NT2/D1 (cell line): ENCODE measurements around the gene ZNF771.
"Not testable (repeated sequence)": the region's sequence is repeated elsewhere in the genome, so short reads cannot be mapped to it uniquely, and the experiment has no call there.

Experiments
- DNase-seq: peaks from one replicate; pipeline ENCODE4 v3.0.0-alpha.2; 2011; ENCODE audit warnings: low read depth, low spot score
- H3K27me3 ChIP-seq: 2 replicates; pipeline ENCODE4 v1.6.0; 2011; ENCODE audit warnings: mild to moderate bottlenecking; ENCODE audit not compliant: insufficient read length, insufficient read depth
- H3K36me3 ChIP-seq: 2 replicates; pipeline ENCODE4 v1.6.1; 2011; ENCODE audit warnings: mild to moderate bottlenecking, low read length, mixed read lengths; ENCODE audit not compliant: insufficient read depth, insufficient read length
- H3K4me1 ChIP-seq: 2 replicates; pipeline ENCODE4 v1.5.1; 2011; ENCODE audit not compliant: insufficient read depth, insufficient read length
- H3K4me3 ChIP-seq: 2 replicates; pipeline ENCODE4 v1.5.1; 2011; ENCODE audit warnings: low read depth; ENCODE audit not compliant: insufficient read length
- H3K9ac ChIP-seq: 2 replicates; pipeline ENCODE4 v1.6.0; 2011; ENCODE audit warnings: low read depth; ENCODE audit not compliant: insufficient read length
- H3K9me3 ChIP-seq: 2 replicates; pipeline ENCODE4 v1.5.1; 2011; ENCODE audit warnings: mild to moderate bottlenecking, low read length; ENCODE audit not compliant: insufficient read depth
- SUZ12 ChIP-seq: IDR thresholded peaks from 2 replicates; pipeline ENCODE4 v1.6.1; 2011; ENCODE audit not compliant: insufficient read length, insufficient read depth; ENCODE audit errors: extremely low read depth
- YY1 ChIP-seq: IDR thresholded peaks from 2 replicates; pipeline ENCODE4 v1.6.1; 2011; ENCODE audit not compliant: insufficient read length, insufficient read depth
- ZNF274 ChIP-seq: IDR thresholded peaks from 2 replicates; pipeline ENCODE4 v1.6.1; 2011; ENCODE audit warnings: mild to moderate bottlenecking, low read depth, low read length

Gene ZNF771

DNA sequence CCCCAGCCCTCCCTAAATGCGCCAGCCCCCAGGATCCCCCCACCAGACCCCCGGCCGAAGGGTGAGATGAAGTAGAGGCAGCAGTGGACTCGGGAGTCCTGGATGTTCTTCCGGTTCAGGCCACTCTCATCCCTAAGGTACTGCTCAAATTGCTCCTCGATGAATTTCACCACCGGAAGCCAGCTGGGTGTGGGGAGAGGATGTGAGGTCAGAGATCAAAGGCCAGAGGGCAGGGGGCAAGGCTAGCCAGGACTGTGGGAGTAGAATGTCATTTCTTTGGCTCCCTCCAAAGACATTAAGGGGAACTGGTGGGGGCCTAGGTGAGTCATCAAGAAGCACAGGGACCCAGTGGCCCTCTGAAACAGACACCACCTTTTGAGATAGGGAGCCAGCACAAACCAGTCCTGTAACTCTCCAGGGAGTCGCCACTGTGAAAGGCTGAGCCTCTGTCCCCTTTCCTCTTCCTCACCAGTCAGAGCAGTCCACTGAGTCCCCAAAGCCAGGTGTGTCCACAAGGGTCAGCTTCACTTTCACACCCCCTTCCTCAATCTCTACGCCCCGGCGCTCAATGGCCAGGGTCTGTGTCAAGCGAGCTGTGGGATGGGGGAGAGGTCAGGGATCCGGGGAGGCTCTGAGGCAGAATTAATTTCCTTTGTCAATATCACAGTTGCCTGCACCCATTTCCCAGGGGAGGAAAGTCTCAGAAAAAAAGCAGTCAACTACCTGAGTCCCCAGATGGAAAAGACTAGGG lies 25.9 kb upstream of the ZNF771 start:
- no peak for DNase-seq
- no peak for TF ChIP-seq SUZ12
- no peak for TF ChIP-seq ZNF274
- TF ChIP-seq YY1, result no peak
- no peaks in the 10 kb centered on the region for H3K27me3 ChIP-seq
- peaks cover 14% of the 10 kb centered on the region for H3K4me1 ChIP-seq
- peak overlapping the region; percentile 23 for H3K9ac ChIP-seq
- no peaks in the 10 kb centered on the region for H3K9me3 ChIP-seq
- H3K4me3 ChIP-seq, result no peak overlapping the region
- peaks cover 12% of the 10 kb centered on the region for H3K36me3 ChIP-seq

DNA sequence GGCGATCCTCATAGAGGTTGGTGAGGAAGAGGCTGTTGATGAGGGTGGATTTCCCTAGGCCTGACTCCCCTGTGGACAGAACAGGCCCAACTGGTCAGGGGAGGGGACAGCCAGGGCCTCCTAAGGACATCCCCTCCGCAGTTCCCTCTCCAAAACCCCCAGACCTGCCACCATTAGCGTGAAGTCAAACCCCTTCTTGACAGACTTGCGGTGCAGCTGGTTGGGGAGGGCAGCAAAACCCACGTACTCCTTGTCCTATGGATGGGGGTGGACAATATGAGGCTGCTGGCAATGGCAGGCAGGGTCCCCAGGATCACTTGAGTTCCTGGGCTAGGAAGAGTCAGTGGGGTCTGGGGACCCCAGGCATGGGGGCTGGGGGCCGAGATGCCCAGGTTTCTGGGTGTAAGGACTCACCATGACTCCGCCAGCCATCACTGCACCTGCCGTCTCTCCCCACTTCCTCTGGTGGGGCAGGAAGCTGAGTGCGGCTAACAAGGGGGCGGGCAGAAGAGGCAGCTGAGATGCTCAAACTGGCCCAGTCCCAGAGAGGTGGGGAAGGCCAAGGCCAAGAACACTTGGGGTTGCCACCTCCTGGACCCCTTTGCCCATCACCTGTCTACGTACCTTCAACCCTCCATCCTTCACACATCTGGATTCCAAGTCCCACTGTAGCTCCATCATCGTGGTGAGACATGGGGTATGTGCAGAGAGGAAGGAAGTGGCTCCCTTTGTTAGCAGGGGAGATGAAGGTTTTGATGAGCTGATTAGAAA lies 25.1 kb upstream of the ZNF771 start, which contains the start of gene SEPTIN1:
Gene SEPTIN1 (minus strand): TSS at position 451 of the 771 bp plus-strand sequence. CDS start 19 bp downstream, at position 432.
- Histone ChIP-seq H3K9me3 (no peaks in the 10 kb centered on the region), H3K27me3 (no peaks in the 10 kb centered on the region), H3K9ac (peak within 1 kb of the TSS; percentile 23), H3K4me3 (no peak within 1 kb of the TSS), H3K36me3 (peaks cover 12% of the 10 kb centered on the region), H3K4me1 (peaks cover 12% of the 10 kb centered on the region)
- no peak for DNase-seq
- TF ChIP-seq SUZ12, result no peak
- TF ChIP-seq YY1, result no peak
- no peak for TF ChIP-seq ZNF274

- DNase-seq, result no peak
- TF ChIP-seq SUZ12 (no peak), ZNF274 (no peak), YY1 (no peak)
- Histone ChIP-seq H3K9ac (no peak overlapping the region), H3K36me3 (peaks cover 12% of the 10 kb centered on the region), H3K9me3 (no peaks in the 10 kb centered on the region), H3K27me3 (no peaks in the 10 kb centered on the region), H3K4me1 (peaks cover 12% of the 10 kb centered on the region), H3K4me3 (no peak overlapping the region)
These were observed 23.9 kb upstream of the ZNF771 start for GRCh38 chr16:30383521-30383920.

DNA sequence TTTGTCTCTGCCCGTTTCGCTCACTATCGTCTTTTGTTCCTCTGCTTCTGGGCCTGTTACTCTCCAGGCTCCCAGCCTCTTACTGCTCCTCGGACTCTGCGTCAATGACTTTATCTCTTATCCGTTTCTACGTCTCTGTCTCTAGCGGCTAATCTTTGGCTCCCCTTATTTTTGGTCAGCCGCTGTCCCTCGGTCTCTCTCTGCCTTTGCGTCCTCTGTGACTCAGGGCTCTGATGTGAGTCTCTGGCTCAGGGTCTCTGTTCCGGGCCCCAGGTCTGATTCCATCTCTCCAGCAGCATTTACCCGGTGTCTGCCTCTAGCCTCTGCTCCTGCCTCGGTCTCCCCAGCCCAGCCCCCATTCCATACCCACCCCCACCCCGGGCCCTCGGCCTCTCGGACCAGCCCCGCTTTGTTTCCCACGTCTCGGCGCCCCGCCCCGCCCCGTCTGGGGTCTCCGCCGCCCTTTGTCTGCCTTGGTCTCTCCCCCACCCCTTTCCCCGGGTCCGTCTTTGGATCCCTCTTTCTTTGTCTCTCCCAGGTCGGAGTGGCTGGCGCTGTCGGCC lies 12.7 kb upstream of the ZNF771 start:
- Histone ChIP-seq H3K9ac (peak overlapping the region; percentile 95), H3K36me3 (peaks cover 30% of the 10 kb centered on the region), H3K9me3 (no peaks in the 10 kb centered on the region), H3K27me3 (no peaks in the 10 kb centered on the region), H3K4me1 (peaks cover 19% of the 10 kb centered on the region), H3K4me3 (peak overlapping the region; percentile 95)
- no peak for TF ChIP-seq SUZ12
- no peak for TF ChIP-seq YY1
- no peak for TF ChIP-seq ZNF274
- no peak for DNase-seq

- TF ChIP-seq SUZ12, result no peak
- no peak for TF ChIP-seq ZNF274
- no peak for TF ChIP-seq YY1
- Histone ChIP-seq H3K27me3 (no peaks in the 10 kb centered on the region), H3K9me3 (no peaks in the 10 kb centered on the region), H3K9ac (peak within 1 kb of the TSS; percentile 95), H3K4me1 (peaks cover 22% of the 10 kb centered on the region), H3K36me3 (peaks cover 30% of the 10 kb centered on the region), H3K4me3 (peak within 1 kb of the TSS; percentile 95)
- DNase-seq, result peak; percentile 80
These were observed 12.0 kb upstream of the ZNF771 start, which contains the start of gene ZNF48 for GRCh38 chr16:30395155-30395991. Gene ZNF48 (plus strand): TSS chr16:30395420. CDS start chr16:30395795, 375 bp downstream.

DNA sequence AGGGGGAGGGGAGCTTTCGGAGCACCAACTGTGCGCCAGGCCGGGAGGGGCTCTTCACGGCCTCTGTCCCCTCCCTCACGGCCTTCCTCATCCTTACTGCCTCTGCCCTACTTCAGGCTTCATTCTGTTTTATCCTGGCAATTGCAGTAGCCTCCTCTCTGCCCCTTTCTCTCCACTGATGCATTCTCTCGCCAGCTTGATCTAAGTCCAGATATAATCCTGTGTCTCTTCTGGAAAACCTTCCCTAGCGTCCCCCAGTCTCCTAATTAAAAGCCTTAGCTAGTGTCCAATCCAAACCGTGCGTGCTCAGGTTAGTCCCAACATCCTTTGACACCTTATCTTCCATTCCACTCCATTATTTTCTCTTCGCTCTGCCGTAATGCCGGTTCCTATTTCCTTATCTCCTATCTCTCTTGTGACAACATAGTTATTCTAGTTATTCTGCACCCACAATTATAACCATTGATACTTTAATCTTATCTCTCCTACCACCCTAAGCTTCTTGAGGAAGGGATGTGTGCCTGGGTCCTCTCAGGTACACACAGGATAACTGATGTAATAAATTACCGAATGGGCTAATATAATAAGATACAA lies 11.3 kb upstream of the ZNF771 start:
- H3K27me3 ChIP-seq, result no peaks in the 10 kb centered on the region
- H3K36me3 ChIP-seq, result peaks cover 30% of the 10 kb centered on the region
- peaks cover 22% of the 10 kb centered on the region for H3K4me1 ChIP-seq
- TF ChIP-seq ZNF274 (no peak), SUZ12 (no peak), YY1 (no peak)
- peak overlapping the region; percentile 95 for H3K4me3 ChIP-seq
- H3K9ac ChIP-seq, result peak overlapping the region; percentile 95
- no peaks in the 10 kb centered on the region for H3K9me3 ChIP-seq
- no peak for DNase-seq

DNA sequence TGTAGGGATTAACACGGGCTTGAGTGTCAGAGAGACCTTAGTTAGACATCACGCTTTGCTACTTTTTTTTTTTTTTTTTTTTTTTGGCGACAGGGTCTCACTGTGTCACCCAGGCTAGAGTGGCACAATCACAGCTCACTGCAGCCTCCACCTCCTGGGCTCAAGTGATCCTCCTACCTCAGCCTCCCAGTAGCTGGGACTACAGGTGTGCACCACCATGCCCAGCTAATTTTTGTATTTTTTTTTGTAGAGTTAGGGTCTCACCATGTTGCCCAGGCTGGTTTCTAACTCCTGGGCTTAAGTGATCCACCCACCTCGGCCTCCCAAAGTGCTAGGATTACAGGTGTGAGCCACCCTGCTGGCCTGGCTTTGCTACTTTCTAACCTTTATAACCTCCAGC lies 10.8 kb upstream of the ZNF771 start:
- H3K4me3 ChIP-seq, result not testable (repeated sequence)

More for the DNA sequence above, 10.8 kb upstream of the ZNF771 start:
- not testable (repeated sequence) for H3K9me3 ChIP-seq, DNase-seq, H3K27me3 ChIP-seq
- Histone ChIP-seq H3K4me1 (peaks cover 22% of the 10 kb centered on the region), H3K9ac (peak overlapping the region; percentile 12), H3K36me3 (peaks cover 30% of the 10 kb centered on the region)
